Caco-2 (cell line): Measurements from ENCODE around the gene AP5S1. TPM values are rescaled to one million over a fixed set of nuclear protein-coding genes. Genes with fewer than 3 reads are reported as not detected.
A peak's percentile ranks its signal among the peaks of the same experiment; 100 is the strongest.

Source experiments
- BruUV-seq: library from RNA; stranded (reverse); fragments of 400-500 nt; replicated peaks from 2 replicates; lab custom pipeline; 2021; lab: Mats Ljungman, UMichigan
- CTCF ChIA-PET: fragments of 300-600 bp; sonication (Branson Sonifier 250); formaldehyde crosslinking; loops from one replicate; lab custom pipeline; 2022; ENCODE audit warnings: antibody characterized with exemption; lab: Charles Lee
- POLR2A ChIA-PET: fragments of 300-600 bp; sonication (Branson Sonifier 250); formaldehyde crosslinking; loops from one replicate; lab custom pipeline; 2022; ENCODE audit warnings: antibody characterized with exemption; lab: Charles Lee
- DNase-seq, 2 experiments: peaks; one replicate each; pipeline versions ENCODE4 v3.0.0 to v3.0.0-alpha.2; 2020 to 2022
- H3K27me3 ChIP-seq: replicated peaks from 2 replicates; pipeline ENCODE4 v1.6.0; 2011; ENCODE audit warnings: low read length; ENCODE audit not compliant: control insufficient read depth, insufficient read depth
- H3K36me3 ChIP-seq: 2 replicates; pipeline ENCODE4 v1.5.1; 2011; ENCODE audit warnings: low read length; ENCODE audit not compliant: control insufficient read depth, insufficient read depth
- H3K4me1 ChIP-seq: fragments of 250-450 bp; sonication (Bioruptor Pico); 2 replicates; pipeline ENCODE4 v1.5.1; 2020; ENCODE audit warnings: mild to moderate bottlenecking
- H3K4me3 ChIP-seq: 2 replicates; pipeline ENCODE4 v1.5.1; 2011; ENCODE audit warnings: low read depth, mild to moderate bottlenecking, control low read depth, low read length
- H3K9me3 ChIP-seq: fragments of 250-450 bp; sonication (Bioruptor Pico); 2 replicates; pipeline ENCODE4 v1.5.1; 2020; ENCODE audit warnings: mild to moderate bottlenecking, moderate library complexity
- H3K27ac Mint-ChIP-seq: one replicate; pipeline ENCODE4 v1.8.0; 2022; ENCODE audit warnings: mixed read lengths; ENCODE audit not compliant: unreplicated experiment
- H3K27me3 Mint-ChIP-seq: one replicate; pipeline ENCODE4 v1.8.0; 2022; ENCODE audit warnings: mixed read lengths; ENCODE audit not compliant: insufficient read depth, unreplicated experiment
- H3K36me3 Mint-ChIP-seq: one replicate; pipeline ENCODE4 v1.8.0; 2022; ENCODE audit warnings: mild to moderate bottlenecking, mixed read lengths; ENCODE audit not compliant: insufficient read depth, unreplicated experiment
- H3K4me1 Mint-ChIP-seq: one replicate; pipeline ENCODE4 v1.8.0; 2022; ENCODE audit warnings: low read depth, mixed read lengths; ENCODE audit not compliant: unreplicated experiment
- H3K4me3 Mint-ChIP-seq: one replicate; pipeline ENCODE4 v1.8.0; 2022; ENCODE audit warnings: mild to moderate bottlenecking, moderate library complexity, mixed read lengths; ENCODE audit not compliant: unreplicated experiment
- H3K9me3 Mint-ChIP-seq: one replicate; pipeline ENCODE4 v1.8.0; 2022; ENCODE audit warnings: mixed read lengths; ENCODE audit not compliant: unreplicated experiment
- intact Hi-C: fragments of 100-400 bp; cut with micrococcal nuclease; formaldehyde crosslinking; loops from one replicate; pipeline ENCODE4 v1.10.0; 2022; ENCODE audit not compliant: unreplicated experiment
- total RNA-seq: library from RNA; stranded (reverse); gene quantifications from 2 replicates; pipeline ENCODE4 v1.2.3, GENCODE V29; 2022
- TF ChIP-seq, protein P1 (sequence below), 2 experiments: fragments of 200-600 bp in 1 of 2; IDR thresholded peaks; 1 replicate in 1 of 2; 2 replicates in 1 of 2; pipeline versions ENCODE4 v1.5.1 to v1.8.0; 2011 to 2022; ENCODE audit warnings: antibody characterized with exemption in 1 of 2, control low read depth in 1 of 2, inconsistent platforms in 1 of 2, low read depth in 1 of 2, low read length in 1 of 2, mild to moderate bottlenecking in 1 of 2, moderate library complexity in 1 of 2; ENCODE audit not compliant: insufficient read depth in 1 of 2, severe bottlenecking in 1 of 2, unreplicated experiment in 1 of 2

Gene AP5S1
- total RNA-seq, 1 experiment from 2014 or later: 17.3 TPM

- no peak overlapping the region for H3K4me3 ChIP-seq
- peaks cover 96% of the 10 kb centered on the region for H3K36me3 Mint-ChIP-seq
- peaks cover 9% of the 10 kb centered on the region; the same call in 1 of the 2 replicates for H3K9me3 ChIP-seq
- intact Hi-C loops: loop anchor here (5.0 kb wide), 1 partner anchor 71 kb away; the partner anchor contains the start of gene CENPB
- ChIA-PET CTCF (interaction anchor here (0.7 kb wide), 1 partner anchor 8 kb away, joined by 8 read pairs; no protein-coding TSS in a partner anchor), POLR2A (no interaction called here)
- no peak overlapping the region for H3K27ac Mint-ChIP-seq
- H3K4me1 ChIP-seq: peaks cover 4% of the 10 kb centered on the region
- BruUV-seq: no TSS peak
- H3K4me1 Mint-ChIP-seq: peaks cover 11% of the 10 kb centered on the region
- no peak for DNase-seq
- H3K27me3 Mint-ChIP-seq: no peaks in the 10 kb centered on the region
- H3K4me3 Mint-ChIP-seq: no peak overlapping the region
- TF ChIP-seq, protein P1, sequence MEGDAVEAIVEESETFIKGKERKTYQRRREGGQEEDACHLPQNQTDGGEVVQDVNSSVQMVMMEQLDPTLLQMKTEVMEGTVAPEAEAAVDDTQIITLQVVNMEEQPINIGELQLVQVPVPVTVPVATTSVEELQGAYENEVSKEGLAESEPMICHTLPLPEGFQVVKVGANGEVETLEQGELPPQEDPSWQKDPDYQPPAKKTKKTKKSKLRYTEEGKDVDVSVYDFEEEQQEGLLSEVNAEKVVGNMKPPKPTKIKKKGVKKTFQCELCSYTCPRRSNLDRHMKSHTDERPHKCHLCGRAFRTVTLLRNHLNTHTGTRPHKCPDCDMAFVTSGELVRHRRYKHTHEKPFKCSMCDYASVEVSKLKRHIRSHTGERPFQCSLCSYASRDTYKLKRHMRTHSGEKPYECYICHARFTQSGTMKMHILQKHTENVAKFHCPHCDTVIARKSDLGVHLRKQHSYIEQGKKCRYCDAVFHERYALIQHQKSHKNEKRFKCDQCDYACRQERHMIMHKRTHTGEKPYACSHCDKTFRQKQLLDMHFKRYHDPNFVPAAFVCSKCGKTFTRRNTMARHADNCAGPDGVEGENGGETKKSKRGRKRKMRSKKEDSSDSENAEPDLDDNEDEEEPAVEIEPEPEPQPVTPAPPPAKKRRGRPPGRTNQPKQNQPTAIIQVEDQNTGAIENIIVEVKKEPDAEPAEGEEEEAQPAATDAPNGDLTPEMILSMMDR (IDR thresholded peaks at IDR 0.05; ENCODE audit: insufficient read depth in 1 of 2, low read depth in 1 of 2, low read length in 1 of 2, severe bottlenecking in 1 of 2, unreplicated experiment in 1 of 2): no peak
- H3K27me3 ChIP-seq: no peaks in the 10 kb centered on the region
- H3K9me3 Mint-ChIP-seq: no peaks in the 10 kb centered on the region
- H3K36me3 ChIP-seq: peaks cover 13% of the 10 kb centered on the region
Observed at GRCh38 chr20:3858689-3859088, 38.3 kb downstream of the AP5S1 start.

DNA sequence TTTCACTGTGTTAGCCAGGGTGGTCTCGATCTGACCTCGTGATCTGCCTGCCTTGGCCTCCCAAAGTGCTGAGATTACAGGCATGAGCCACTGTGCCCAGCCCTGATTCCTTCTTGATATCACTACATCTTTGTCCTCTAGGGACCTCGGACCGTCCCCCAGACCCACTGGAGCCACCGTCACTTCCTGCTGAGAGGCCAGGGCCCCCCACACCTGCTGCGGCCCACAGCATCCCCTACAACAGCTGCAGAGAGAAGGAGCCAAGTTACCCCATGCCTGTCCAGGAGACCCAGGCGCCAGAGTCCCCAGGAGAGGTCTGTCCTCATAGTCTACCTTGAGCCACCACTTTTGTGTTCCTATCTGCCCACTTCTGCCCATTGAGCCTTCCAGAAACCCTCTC is 40.8 kb downstream of the AP5S1 start:
- Histone ChIP-seq H3K36me3 (peaks cover 18% of the 10 kb centered on the region), H3K4me3 (no peak overlapping the region), H3K4me1 (no peaks in the 10 kb centered on the region), H3K9me3 (peaks cover 9% of the 10 kb centered on the region; the same call in 1 of the 2 replicates), H3K27me3 (no peaks in the 10 kb centered on the region)
- no TSS peak for BruUV-seq
- H3K4me3 Mint-ChIP-seq: peak overlapping the region; percentile 14
- POLR2A ChIA-PET: interaction anchor here (0.7 kb wide), 1 partner anchor 224 kb away, joined by 3 read pairs; no protein-coding TSS in a partner anchor
- no peak overlapping the region for H3K27ac Mint-ChIP-seq
- H3K27me3 Mint-ChIP-seq: no peaks in the 10 kb centered on the region
- no peaks in the 10 kb centered on the region for H3K9me3 Mint-ChIP-seq
- peaks cover 88% of the 10 kb centered on the region for H3K36me3 Mint-ChIP-seq
- intact Hi-C loops: no loop called here
- CTCF ChIA-PET: no interaction called here
- TF ChIP-seq, protein P1 (IDR thresholded peaks at IDR 0.05; ENCODE audit: insufficient read depth in 1 of 2, low read depth in 1 of 2, low read length in 1 of 2, severe bottlenecking in 1 of 2, unreplicated experiment in 1 of 2): no peak
- no peak for DNase-seq
- H3K4me1 Mint-ChIP-seq: no peaks in the 10 kb centered on the region

DNA sequence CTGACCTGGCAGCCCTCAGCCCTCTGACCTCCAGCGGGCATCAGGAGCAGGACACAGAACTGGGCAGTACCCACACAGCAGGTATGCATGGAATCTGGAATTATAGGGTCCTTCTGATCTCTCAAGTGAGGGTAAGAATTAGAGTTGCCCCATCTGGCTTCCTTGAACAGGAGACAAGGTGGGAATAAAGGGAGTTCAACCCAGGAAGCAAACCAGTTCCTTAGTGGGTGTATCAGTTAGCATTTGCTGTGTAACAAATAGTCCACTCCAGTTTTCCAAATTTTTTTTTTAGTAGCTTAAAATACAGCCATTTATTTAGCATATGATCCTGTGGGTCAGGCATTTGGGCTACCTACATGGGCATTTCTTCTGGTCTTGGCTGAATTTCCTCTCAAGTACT is 42.0 kb downstream of the AP5S1 start:
- Mint-ChIP-seq H3K9me3 (no peaks in the 10 kb centered on the region), H3K4me1 (no peaks in the 10 kb centered on the region), H3K27ac (no peak overlapping the region), H3K36me3 (peaks cover 85% of the 10 kb centered on the region), H3K27me3 (no peaks in the 10 kb centered on the region), H3K4me3 (no peak overlapping the region)
- ChIA-PET POLR2A (no interaction called here), CTCF (no interaction called here)
- Histone ChIP-seq H3K4me3 (no peak overlapping the region), H3K27me3 (no peaks in the 10 kb centered on the region), H3K36me3 (peaks cover 19% of the 10 kb centered on the region), H3K4me1 (no peaks in the 10 kb centered on the region), H3K9me3 (peaks cover 9% of the 10 kb centered on the region; the same call in 1 of the 2 replicates)
- no peak for DNase-seq
- BruUV-seq: no TSS peak
- TF ChIP-seq, protein P1 (IDR thresholded peaks at IDR 0.05; ENCODE audit: insufficient read depth in 1 of 2, low read depth in 1 of 2, low read length in 1 of 2, severe bottlenecking in 1 of 2, unreplicated experiment in 1 of 2): no peak
- intact Hi-C loops: no loop called here
